GM15510 (cell line): Measurements from ENCODE around the gene ABCA13.

ENCODE experiments used
- POLR2A ChIP-seq: IDR thresholded peaks from 3 replicates; pipeline ENCODE4 v1.6.1; 2011; ENCODE audit warnings: borderline replicate concordance; ENCODE audit not compliant: insufficient read length; ENCODE audit errors: extremely low read depth

The ABCA13 gene

GRCh38 chr7:48299580-48300169 is 128.4 kb downstream of the ABCA13 start:
- no peak for TF ChIP-seq POLR2A

GRCh38 chr7:48300301-48300700 is 129.0 kb downstream of the ABCA13 start:
- TF ChIP-seq POLR2A: no peak

GRCh38 chr7:48301201-48301600 is 129.9 kb downstream of the ABCA13 start:
- TF ChIP-seq POLR2A: no peak

GRCh38 chr7:48304641-48305040 is 133.4 kb downstream of the ABCA13 start:
- TF ChIP-seq POLR2A: no peak

GRCh38 chr7:48305661-48306060 is 134.4 kb downstream of the ABCA13 start:
- TF ChIP-seq POLR2A: no peak

- no peak for TF ChIP-seq POLR2A
These were observed 135.9 kb downstream of the ABCA13 start for GRCh38 chr7:48307041-48307714.

GRCh38 chr7:48309720-48310119 is 138.5 kb downstream of the ABCA13 start:
- no peak for TF ChIP-seq POLR2A

- no peak for TF ChIP-seq POLR2A
These were observed 140.3 kb downstream of the ABCA13 start for GRCh38 chr7:48311464-48312100.

- no peak for TF ChIP-seq POLR2A
These were observed 140.9 kb downstream of the ABCA13 start for GRCh38 chr7:48312151-48312550.

- TF ChIP-seq POLR2A: no peak
These were observed 145.5 kb downstream of the ABCA13 start for GRCh38 chr7:48316768-48317167.

GRCh38 chr7:48317360-48317759 is 146.1 kb downstream of the ABCA13 start:
- no peak for TF ChIP-seq POLR2A

- TF ChIP-seq POLR2A: no peak
These were observed 150.2 kb downstream of the ABCA13 start for GRCh38 chr7:48321319-48322010.

- no peak for TF ChIP-seq POLR2A
These were observed 165.9 kb downstream of the ABCA13 start for GRCh38 chr7:48337012-48337621.

- TF ChIP-seq POLR2A: no peak
These were observed 166.5 kb downstream of the ABCA13 start for GRCh38 chr7:48337781-48338180.
